HG03025 (cell line): Measurements from ENCODE around the gene BRIP1.

Experiments
- ATAC-seq: cut with Tn5 transposase; IDR thresholded peaks from one replicate; pipeline ENCODE4 v1.9.1; 2021; ENCODE audit warnings: mild to moderate bottlenecking, moderate library complexity; ENCODE audit not compliant: unreplicated experiment, low FRiP score

The BRIP1 gene

GRCh38 chr17:61768405-61768804, 94.9 kb downstream of the BRIP1 start:
- no peak for ATAC-seq

DNA sequence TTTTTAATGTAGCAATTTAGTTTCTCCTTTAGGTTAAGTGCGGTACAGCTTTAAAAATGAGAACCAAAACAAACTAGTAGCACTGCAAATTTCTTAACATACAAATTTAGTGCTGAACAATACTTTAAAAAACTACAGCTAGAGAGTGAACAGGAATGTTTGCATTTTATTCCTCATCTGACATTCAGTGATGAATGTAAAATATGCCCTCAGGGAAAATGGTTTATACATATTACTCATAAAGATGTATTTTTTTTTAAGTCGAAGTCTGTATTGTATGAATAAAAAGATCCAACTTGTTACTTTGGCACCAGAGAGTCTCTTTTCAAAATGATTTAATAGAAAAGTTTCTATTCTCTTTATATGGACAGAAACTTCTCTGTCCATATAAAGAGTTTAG, 96.8 kb downstream of the BRIP1 start:
- no peak for ATAC-seq

DNA sequence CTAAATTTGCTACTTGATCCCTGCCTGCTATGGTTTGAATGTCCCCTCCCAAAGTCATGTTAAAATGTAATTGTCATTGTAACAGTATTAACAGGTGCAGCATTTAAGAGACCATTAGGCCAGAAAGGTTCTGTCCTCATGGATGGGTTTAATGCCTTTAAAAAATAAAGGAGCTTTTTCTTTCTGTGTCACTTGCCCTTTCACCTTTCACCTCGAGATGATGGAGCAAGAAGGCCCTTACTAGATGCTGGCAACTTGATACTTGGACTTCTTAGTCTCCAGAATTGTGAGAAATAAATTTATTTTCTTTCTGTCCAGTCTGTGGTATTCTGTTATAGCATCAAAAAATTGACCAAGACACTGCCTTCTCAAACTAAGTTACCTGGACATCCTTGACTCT, 98.5 kb downstream of the BRIP1 start:
- no peak for ATAC-seq

GRCh38 chr17:61761827-61762226, 101.5 kb downstream of the BRIP1 start:
- no peak for ATAC-seq

GRCh38 chr17:61759362-61759761, 104.0 kb downstream of the BRIP1 start:
- no peak for ATAC-seq

DNA sequence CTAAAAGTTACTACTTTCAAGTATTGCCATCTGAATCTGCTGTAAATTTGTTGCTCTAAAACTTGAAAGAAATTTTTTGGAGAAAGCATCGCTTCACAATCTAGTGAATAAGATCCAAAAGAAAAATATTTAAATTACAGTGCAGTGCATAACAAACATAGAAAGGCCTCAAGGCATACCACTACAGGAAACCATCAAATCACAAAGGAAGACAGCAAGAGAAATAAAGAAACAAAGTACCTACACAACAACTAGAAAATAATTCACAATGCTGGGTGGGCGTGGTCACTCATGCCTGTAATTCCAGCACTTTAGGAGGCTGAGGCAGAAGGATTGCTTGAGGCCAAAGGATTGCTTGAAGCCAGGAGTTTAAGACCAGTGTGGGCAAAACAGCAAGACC, 104.9 kb downstream of the BRIP1 start:
- no peak for ATAC-seq

- no peak for ATAC-seq
Measured at GRCh38 chr17:61757168-61757567, 106.2 kb downstream of the BRIP1 start.

DNA sequence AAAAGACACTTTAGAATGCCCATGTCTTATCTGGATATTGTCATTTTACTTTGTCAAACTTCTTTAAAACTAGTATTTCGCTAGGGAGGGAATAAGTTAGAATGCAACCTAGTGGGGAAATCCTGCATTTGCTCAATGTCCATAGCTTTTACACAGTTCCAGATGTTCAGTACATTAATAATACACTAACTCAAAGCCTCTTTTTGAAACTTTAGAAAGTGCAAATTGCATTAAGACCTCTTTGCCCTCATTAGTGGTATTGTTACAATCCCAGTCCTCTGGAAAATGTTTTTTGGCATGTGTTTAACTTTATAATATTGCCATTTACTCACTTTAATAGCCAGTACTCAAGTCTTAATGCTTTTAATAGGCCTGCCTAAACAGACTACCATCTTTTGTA, 106.8 kb downstream of the BRIP1 start:
- ATAC-seq: no peak

DNA sequence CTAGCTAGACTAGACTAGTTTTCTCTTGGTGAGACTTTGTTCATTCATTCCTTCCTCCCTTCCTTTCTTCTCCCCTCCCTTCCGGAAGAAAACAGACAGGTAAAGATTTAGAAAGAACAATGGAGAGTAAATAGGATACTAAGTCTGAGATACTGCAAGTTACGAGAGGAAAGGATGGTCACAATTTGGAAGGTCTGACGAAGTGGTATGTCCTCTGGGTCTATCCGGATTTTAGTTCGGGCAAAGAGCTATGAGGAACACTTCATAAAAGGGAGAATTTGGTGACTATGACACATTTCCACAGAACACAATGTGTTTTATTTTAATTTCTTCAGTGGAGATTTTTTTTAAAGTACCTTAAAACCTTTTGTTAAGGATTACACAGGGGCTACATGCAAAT, 107.7 kb downstream of the BRIP1 start:
- ATAC-seq: no peak

DNA sequence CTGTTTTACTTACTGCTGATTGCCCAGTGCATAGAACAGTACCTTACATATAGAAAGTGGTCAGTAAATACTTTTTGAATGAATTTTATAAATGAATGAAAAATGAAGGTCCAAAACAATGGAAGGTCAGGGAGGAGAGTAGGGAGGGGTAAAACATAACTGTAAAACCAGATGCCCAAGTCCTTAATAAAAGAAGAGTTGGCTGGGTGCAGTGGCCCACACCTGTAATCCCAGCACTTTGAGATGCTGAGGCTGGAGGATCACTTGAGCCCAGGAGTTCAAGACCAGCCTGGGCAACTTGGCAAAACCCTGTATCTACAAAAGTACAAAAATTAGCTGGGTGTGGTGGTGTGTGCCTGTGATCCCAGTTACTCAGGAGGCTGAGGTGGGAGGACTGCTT, 108.2 kb downstream of the BRIP1 start:
- no peak for ATAC-seq

- no peak for ATAC-seq
Measured at GRCh38 chr17:61754124-61754523, 109.2 kb downstream of the BRIP1 start.

GRCh38 chr17:61753696-61754095, 109.6 kb downstream of the BRIP1 start:
- no peak for ATAC-seq

DNA sequence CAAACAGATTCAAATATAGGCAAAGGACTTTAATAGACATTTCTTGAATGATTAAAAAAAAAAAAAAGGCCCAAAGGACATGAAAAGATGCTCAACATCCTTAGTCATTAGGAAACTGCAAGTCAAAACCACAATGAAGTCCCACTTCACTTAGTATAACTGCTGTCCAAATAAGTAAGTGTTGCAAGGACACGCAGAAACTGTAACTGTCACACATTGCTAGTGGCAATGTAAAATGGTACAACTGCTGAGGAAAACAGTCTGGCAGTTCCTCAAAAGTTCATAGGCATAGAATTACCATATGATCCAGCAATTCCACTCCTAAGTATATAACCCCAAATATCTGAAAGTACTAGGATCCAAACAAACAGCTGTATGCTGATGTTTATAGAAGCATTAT, 112.7 kb downstream of the BRIP1 start:
- no peak for ATAC-seq

GRCh38 chr17:61749823-61750404, 113.4 kb downstream of the BRIP1 start:
- no peak for ATAC-seq

DNA sequence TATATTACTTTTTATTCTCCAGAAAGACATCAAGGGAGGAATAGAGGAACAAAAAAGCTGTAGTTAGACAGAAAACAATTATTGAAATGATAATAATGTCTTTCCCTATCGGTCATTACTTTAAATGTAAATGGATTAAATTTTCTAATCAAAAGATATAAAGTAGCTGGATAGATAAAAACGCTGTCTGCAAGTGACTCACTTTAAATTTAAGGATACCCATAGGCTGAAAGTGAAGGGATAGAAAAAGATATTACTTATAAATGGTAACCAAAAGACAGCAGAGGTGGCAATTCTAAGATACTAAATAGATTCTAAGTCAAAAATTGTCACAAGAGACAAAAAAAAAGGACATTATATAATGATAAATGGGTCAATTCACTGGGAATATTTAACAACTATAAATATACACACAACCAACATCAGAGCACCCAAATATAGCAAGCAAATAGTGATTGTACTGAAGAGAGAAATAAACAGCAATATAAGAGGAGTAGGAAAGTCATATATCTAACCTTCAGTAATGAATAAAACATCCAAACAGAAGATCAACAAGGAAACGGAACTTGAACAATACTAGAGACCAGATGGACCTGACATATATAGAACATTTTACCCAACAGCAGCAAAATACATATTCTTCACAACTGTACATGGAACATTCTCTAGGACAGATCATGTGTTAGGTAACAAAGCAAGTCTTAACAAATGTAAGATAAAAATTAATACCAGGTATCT, 116.9 kb downstream of the BRIP1 start:
- no peak for ATAC-seq

DNA sequence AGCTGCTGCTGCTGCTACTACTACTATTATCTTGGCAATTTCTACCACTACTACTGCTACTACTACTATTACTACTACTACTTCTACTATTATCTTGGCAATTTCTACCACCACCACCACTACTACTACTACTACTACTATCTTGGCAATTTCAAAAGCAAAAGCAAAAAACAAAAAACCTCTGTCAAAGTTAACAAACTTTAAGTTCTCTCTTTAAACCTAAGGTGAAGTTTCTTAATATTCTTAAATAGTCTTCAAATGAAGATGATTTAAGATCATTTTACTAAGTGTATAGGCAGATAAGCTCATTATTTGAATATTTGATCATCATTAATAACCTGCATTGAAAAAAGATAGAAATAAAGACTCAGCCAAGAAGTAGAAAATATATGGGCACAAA, 118.5 kb downstream of the BRIP1 start:
- no peak for ATAC-seq

- no peak for ATAC-seq
Measured at GRCh38 chr17:61744252-61744651, 119.1 kb downstream of the BRIP1 start.

DNA sequence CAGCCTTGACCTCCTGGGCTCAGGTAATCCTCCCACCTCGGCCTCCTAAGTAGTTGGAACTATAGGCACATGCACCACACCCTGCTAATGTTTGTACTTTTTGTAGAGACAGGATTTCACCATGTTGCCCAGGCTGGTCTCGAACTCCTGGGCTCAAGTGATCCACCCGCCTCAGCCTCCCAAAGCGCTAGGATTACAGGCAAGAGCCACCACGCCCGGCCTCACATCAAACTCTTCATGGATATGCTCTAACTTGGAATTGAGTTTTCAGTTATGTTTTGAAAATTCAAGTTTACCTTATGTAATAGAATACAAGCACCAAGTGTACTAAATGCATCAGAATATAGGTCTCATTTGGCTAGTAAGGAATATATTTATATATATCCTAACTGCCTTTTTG, 119.6 kb downstream of the BRIP1 start:
- ATAC-seq: no peak

GRCh38 chr17:61739002-61739401, 124.3 kb downstream of the BRIP1 start:
- no peak for ATAC-seq

- ATAC-seq: no peak
Measured at GRCh38 chr17:61738249-61738648, 125.1 kb downstream of the BRIP1 start.

DNA sequence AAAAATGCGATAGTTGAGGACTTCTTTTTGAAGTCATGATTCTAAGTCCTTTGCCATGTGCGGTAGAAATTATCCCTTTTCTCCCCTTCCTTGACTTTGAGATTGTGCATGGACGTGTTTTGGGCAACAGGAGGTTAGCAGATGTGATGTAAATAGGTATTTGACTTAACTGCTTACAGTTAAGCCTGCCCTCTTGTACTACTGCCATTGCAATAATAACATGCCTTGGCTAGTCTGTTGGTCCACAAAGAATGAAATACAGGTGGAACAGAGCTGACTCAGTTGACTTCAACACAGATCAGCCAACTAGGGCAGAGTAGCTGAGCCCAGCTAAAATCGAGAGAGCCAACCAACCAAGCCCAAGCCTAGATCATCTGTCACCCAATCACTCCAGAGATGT, 125.5 kb downstream of the BRIP1 start:
- no peak for ATAC-seq

- ATAC-seq: no peak
Measured at GRCh38 chr17:61736438-61736837, 126.9 kb downstream of the BRIP1 start.

DNA sequence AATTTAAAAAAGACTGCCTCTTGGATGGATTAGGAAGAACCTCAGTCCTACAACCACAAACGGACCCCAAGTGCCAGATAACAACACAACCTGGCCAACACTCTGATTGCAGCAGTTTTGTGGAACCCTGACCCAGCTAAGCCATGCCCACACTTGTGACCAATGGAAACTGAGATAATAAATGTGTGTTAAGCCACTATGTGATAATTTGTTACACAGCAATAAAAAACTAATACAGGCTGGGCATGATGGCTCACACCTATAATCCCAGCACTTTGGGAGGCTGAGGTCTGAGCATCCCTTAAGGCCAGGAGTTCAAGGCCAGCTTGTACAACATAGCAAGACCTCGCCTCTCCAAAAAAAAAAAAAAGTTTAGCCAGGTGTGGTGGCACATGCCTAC, 127.5 kb downstream of the BRIP1 start:
- no peak for ATAC-seq
